HG02623 (cell line): ENCODE results near the gene DLEC1.
"Not testable (repeated sequence)": the region's sequence is repeated elsewhere in the genome, so short reads cannot be mapped to it uniquely, and the experiment has no call there.

Experiments used
- ATAC-seq: cut with Tn5 transposase; IDR thresholded peaks from one replicate; pipeline ENCODE4 v1.9.1; 2021; ENCODE audit warnings: moderate library complexity; ENCODE audit not compliant: unreplicated experiment

The DLEC1 gene

GRCh38 chr3:38135621-38136277, 96.7 kb downstream of the DLEC1 start:
- ATAC-seq: not testable (repeated sequence)

- no peak for ATAC-seq
These were observed 97.4 kb downstream of the DLEC1 start for GRCh38 chr3:38136393-38136776.

DNA sequence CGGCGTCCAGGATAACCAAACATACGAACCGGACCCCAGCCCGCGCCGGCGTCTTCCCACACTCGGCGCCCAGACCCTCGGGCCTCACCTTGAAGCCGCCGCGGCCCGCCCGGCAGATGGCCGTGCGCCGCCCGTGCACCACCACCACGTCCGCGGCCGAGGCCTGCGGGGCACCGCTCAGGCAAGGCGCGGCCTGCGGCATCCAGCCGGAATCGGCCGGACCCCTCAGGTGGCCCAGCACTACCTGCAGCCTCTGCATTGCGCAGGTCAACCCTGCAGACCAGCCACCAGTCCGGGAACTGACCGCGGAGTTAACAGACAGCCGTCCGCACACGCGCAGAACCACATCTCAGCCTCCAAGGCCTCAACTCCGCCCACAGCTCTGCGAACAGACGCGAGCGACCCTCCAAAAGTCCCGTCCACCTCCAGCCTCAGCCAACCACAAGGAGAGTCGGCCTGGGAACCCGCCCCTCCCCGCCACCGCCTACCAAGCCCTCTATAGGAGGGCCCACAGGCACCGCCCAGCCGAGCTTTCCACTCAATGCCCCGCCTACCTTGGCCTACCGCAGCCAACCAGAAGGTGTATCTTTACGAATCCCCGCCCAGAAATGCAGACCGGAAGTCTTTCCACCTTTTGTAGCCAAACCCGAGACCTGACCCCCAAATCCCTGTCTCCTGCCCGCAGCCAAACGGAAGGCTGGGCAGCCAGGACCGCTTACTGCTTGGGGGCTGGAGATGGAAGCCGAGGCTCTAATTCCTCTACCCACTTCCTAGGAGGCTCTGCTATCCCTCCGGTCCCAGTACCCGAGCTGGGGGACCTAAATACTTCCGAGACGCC, 98.0 kb downstream of the DLEC1 start, which contains the start of gene ACAA1:
TSS of gene ACAA1 (minus strand) at position 351 of the 838 bp plus-strand sequence. CDS start at position 259, 92 bp downstream.
- peak; percentile 90 for ATAC-seq

DNA sequence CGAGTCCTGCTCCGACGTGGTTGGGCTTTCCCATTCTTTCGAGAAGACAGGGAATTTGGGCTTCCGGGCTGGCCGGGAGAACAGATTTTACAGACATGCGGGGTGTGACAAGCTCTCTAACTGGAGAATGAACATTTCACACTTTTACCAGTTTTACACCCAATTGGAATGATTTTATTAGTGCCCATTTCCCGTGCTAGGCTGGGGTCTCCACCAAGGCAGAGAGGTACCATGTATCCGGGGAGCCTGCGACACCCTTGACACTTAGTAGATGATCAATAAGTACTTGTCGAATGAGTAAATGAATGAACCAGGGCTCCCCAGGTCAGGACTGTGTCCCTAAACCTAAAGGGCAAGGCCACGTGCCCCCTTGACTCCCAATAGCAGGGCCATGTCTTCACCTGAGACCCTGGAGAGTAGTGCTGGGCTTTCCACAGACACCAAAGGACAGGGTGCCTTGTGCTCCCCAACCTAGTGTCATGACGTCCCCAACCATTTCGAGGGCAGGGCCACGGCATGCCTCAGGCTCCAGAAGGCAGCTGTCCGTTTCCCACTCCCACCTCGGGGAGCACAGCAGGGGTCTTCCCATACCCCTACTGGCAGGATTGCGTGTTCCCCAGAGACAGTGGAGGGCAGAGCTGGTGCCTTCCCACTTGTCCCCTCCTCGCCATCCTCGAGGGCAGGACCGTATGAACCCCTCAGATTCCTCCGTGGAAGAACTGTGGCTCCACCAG, 98.8 kb downstream of the DLEC1 start:
- no peak for ATAC-seq

- ATAC-seq: peak; percentile 35
These were observed 99.6 kb downstream of the DLEC1 start, which contains the start of gene MYD88 for GRCh38 chr3:38138349-38139190. Gene MYD88, plus strand, starts transcription at chr3:38138661. Its CDS starts 40 bp downstream, at chr3:38138701.

- no peak for ATAC-seq
These were observed 100.2 kb downstream of the DLEC1 start for GRCh38 chr3:38139191-38139590.

DNA sequence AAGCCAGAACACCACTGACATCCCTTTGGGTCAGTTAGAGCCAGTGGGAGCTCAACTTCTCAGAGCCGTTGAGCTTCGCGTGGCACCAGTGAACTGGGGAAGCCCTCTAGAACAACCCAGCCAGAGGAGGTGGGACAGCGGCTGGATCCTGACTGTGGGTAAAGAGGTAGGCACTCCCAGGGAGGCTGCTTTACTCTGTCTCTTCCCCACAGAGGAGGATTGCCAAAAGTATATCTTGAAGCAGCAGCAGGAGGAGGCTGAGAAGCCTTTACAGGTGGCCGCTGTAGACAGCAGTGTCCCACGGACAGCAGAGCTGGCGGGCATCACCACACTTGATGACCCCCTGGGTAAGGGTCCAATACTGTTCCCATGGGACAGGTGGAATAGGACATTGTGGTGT, 100.6 kb downstream of the DLEC1 start:
- ATAC-seq: no peak

DNA sequence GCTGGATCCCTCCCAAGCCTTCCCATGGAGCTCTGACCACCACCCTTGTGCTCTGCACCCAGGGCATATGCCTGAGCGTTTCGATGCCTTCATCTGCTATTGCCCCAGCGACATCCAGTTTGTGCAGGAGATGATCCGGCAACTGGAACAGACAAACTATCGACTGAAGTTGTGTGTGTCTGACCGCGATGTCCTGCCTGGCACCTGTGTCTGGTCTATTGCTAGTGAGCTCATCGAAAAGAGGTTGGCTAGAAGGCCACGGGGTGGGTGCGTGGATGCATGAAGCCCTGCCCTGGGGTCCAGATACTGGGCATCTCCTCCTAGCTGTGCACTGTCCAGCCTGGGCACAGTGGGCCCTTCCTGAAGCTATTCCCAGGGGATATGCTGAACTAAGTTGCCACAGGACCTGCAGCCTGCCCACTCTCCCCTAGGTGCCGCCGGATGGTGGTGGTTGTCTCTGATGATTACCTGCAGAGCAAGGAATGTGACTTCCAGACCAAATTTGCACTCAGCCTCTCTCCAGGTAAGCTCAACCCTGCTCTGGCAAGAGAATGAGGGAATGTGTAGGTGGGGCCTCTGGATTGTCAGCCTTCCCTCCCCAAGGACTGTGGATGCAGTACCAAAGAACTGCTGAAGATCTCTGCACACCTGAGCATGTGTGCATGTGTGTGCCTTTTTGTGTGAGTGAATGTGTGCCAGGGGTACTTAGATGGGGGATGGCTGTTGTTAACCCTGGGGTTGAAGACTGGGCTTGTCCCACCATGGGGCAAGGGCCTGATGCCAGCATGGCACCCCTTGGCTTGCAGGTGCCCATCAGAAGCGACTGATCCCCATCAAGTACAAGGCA, 101.5 kb downstream of the DLEC1 start:
- ATAC-seq: no peak

- ATAC-seq: no peak
These were observed 102.4 kb downstream of the DLEC1 start for GRCh38 chr3:38141173-38141951.

DNA sequence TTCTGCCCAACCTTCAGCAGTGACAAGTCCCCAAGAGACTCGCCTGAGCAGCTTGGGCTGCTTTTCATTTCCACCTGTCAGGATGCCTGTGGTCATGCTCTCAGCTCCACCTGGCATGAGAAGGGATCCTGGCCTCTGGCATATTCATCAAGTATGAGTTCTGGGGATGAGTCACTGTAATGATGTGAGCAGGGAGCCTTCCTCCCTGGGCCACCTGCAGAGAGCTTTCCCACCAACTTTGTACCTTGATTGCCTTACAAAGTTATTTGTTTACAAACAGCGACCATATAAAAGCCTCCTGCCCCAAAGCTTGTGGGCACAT, 102.9 kb downstream of the DLEC1 start:
- no peak for ATAC-seq

- ATAC-seq: no peak
These were observed 104.0 kb downstream of the DLEC1 start for GRCh38 chr3:38142959-38143358.

GRCh38 chr3:38143511-38143910, 104.5 kb downstream of the DLEC1 start:
- ATAC-seq: no peak

GRCh38 chr3:38146504-38146903, 107.5 kb downstream of the DLEC1 start:
- no peak for ATAC-seq

GRCh38 chr3:38147421-38147820, 108.4 kb downstream of the DLEC1 start:
- no peak for ATAC-seq

GRCh38 chr3:38148311-38148882, 109.4 kb downstream of the DLEC1 start:
- ATAC-seq: no peak

GRCh38 chr3:38149708-38150107, 110.7 kb downstream of the DLEC1 start:
- ATAC-seq: no peak

- ATAC-seq: no peak
These were observed 111.9 kb downstream of the DLEC1 start for GRCh38 chr3:38150780-38151528.

DNA sequence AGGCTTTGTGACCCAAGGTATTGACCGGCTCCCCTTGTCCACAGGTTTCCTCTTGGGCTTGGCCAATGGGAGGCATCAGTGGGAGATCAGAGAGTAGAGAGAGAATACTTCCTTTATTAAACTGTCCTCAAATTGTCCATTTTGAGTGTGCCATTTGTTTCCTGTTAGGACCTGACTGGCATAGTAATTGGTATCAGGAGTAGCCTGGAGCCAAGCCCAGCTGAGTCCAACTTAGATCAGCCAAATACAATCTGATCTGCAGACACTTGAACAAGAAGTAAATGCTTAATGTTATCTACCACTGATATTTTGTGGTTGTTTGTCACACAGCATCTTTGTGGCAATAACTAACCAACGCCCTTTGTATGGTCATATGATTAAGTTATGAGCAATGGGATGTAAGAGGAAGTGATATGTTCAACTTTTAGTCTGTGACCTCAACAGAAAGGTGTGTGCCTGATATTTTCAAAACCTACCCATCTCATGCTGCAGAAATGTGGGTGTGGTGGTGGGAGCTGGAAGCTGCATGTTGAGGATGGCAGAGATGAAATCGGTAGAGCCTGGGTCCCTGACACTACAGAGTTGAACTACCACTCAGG, 112.8 kb downstream of the DLEC1 start:
- no peak for ATAC-seq
